ENCODE measurements around the gene LUC7L. TPM values are rescaled to one million over a fixed set of nuclear protein-coding genes. Genes with fewer than 3 reads are reported as not detected.

Gene LUC7L
- total and polyA plus RNA-seq, 10 of the 15 experiments (the other 5 are each of a cell fraction or from before 2014, with no cell fraction given), result 2.3 to 59.6 (median 44.1) TPM

DNA sequence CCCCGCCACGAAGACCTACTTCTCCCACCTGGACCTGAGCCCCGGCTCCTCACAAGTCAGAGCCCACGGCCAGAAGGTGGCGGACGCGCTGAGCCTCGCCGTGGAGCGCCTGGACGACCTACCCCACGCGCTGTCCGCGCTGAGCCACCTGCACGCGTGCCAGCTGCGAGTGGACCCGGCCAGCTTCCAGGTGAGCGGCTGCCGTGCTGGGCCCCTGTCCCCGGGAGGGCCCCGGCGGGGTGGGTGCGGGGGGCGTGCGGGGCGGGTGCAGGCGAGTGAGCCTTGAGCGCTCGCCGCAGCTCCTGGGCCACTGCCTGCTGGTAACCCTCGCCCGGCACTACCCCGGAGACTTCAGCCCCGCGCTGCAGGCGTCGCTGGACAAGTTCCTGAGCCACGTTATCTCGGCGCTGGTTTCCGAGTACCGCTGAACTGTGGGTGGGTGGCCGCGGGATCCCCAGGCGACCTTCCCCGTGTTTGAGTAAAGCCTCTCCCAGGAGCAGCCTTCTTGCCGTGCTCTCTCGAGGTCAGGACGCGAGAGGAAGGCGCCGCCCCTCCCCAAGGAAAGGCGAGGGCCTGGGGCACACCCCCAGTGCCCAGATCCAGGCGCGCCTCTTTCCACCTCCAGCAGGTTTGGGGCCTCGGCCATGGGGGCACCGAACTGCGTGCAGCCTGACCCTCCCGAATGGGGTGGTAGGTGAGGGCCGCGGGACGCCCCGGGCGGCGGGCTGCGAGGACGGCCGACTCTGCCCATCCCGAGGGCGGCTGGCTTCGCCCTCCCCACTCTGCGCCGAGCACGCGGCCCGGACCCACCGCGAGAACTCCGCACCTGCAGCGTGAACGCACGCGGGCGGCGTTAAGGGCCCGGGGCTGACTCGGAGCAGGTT is 48.3 kb downstream of the LUC7L start (continued):
- TF ChIP-seq DPF2 (IDR thresholded peaks at IDR 0.05) (peak; percentile 44; the same call in 1 of the 2 replicates), CHD2 (IDR thresholded peaks at IDR 0.05; ENCODE audit: borderline replicate concordance, low read depth, low read length) (peak; percentile 93), GATAD2B (conservative IDR thresholded peaks at IDR 0.05; ENCODE audit: low read depth) (peak; percentile 70; the same call in 1 of the 2 replicates), YY1 (IDR thresholded peaks at IDR 0.05; ENCODE audit: low read depth, low read length) (peak; percentile 63; the same call in 1 of the 2 replicates), SMC3 (IDR thresholded peaks at IDR 0.05; ENCODE audit: borderline replicate concordance, low read length) (no peak), POLR2A (IDR thresholded peaks at IDR 0.05; ENCODE audit: low read depth, low read length) (peak; percentile 75), IKZF1 (conservative IDR thresholded peaks at IDR 0.05) (peak; percentile 43), GABPA (IDR thresholded peaks at IDR 0.05; ENCODE audit: low read depth) (no peak), BACH1 (IDR thresholded peaks at IDR 0.05; ENCODE audit: borderline replicate concordance) (peak; percentile 63), WRNIP1 (IDR thresholded peaks at IDR 0.05; ENCODE audit: borderline replicate concordance, low read depth, low read length) (no peak), YBX1 (IDR thresholded peaks at IDR 0.05) (no peak), E4F1 (IDR thresholded peaks at IDR 0.05; ENCODE audit: borderline replicate concordance, partially characterized antibody) (no peak), MXI1 (IDR thresholded peaks at IDR 0.05; ENCODE audit: low read depth, low read length) (no peak), ZNF687 (IDR thresholded peaks at IDR 0.05) (peak; percentile 78)
- TF ChIP-seq, protein P1, sequence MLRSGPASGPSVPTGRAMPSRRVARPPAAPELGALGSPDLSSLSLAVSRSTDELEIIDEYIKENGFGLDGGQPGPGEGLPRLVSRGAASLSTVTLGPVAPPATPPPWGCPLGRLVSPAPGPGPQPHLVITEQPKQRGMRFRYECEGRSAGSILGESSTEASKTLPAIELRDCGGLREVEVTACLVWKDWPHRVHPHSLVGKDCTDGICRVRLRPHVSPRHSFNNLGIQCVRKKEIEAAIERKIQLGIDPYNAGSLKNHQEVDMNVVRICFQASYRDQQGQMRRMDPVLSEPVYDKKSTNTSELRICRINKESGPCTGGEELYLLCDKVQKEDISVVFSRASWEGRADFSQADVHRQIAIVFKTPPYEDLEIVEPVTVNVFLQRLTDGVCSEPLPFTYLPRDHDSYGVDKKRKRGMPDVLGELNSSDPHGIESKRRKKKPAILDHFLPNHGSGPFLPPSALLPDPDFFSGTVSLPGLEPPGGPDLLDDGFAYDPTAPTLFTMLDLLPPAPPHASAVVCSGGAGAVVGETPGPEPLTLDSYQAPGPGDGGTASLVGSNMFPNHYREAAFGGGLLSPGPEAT (IDR thresholded peaks at IDR 0.05; ENCODE audit: low read depth), result no peak
